Stimulated activated CD8-positive, alpha-beta memory T cell treated with anti-CD3 and anti-CD28 coated beads, Interleukin-4, amount 100 ng/mL, for 24 hours (primary cell): Measurements from ENCODE around the gene RNF17.
"Not testable (repeated sequence)": the region's sequence is repeated elsewhere in the genome, so short reads cannot be mapped to it uniquely, and the experiment has no call there.

Experiments used
- DNase-seq: peaks from one replicate; pipeline ENCODE4 v3.0.0-alpha.2; 2020; ENCODE audit warnings: low read depth

RNF17 gene

GRCh38 chr13:24745516-24745860, 18.5 kb upstream of the RNF17 start:
- DNase-seq: no peak

- no peak for DNase-seq
Observed at GRCh38 chr13:24745861-24746617, 17.9 kb upstream of the RNF17 start.

- no peak for DNase-seq
Observed at GRCh38 chr13:24746618-24747247, 17.2 kb upstream of the RNF17 start.

- DNase-seq: no peak
Observed at GRCh38 chr13:24747248-24748060, 16.5 kb upstream of the RNF17 start.

GRCh38 chr13:24748061-24748400, 15.9 kb upstream of the RNF17 start:
- DNase-seq: no peak

GRCh38 chr13:24759197-24759596, 4.8 kb upstream of the RNF17 start:
- no peak for DNase-seq

GRCh38 chr13:24764276-24764630, 284 bp downstream of the RNF17 start:
- no peak for DNase-seq

- DNase-seq: no peak
Observed at GRCh38 chr13:24777171-24777570, 13.2 kb downstream of the RNF17 start.

GRCh38 chr13:24784319-24784718, 20.4 kb downstream of the RNF17 start:
- DNase-seq: no peak

GRCh38 chr13:24788538-24788937, 24.6 kb downstream of the RNF17 start:
- no peak for DNase-seq

GRCh38 chr13:24802074-24802473, 38.1 kb downstream of the RNF17 start:
- DNase-seq: no peak

GRCh38 chr13:24821207-24821606, 57.2 kb downstream of the RNF17 start:
- DNase-seq: no peak

GRCh38 chr13:24822640-24823039, 58.7 kb downstream of the RNF17 start:
- DNase-seq: no peak

- DNase-seq: not testable (repeated sequence)
Observed at GRCh38 chr13:24823122-24823710, 59.2 kb downstream of the RNF17 start.

- DNase-seq: no peak
Observed at GRCh38 chr13:24827799-24828198, 63.8 kb downstream of the RNF17 start.

- DNase-seq: no peak
Observed at GRCh38 chr13:24834902-24835510, 71.0 kb downstream of the RNF17 start.

- not testable (repeated sequence) for DNase-seq
Observed at GRCh38 chr13:24837528-24837927, 73.6 kb downstream of the RNF17 start.

- no peak for DNase-seq
Observed at GRCh38 chr13:24842549-24843274, 78.7 kb downstream of the RNF17 start.

GRCh38 chr13:24851546-24851945, 87.6 kb downstream of the RNF17 start:
- no peak for DNase-seq

- no peak for DNase-seq
Observed at GRCh38 chr13:24854311-24854710, 90.3 kb downstream of the RNF17 start.

GRCh38 chr13:24858953-24859352, 95.0 kb downstream of the RNF17 start:
- DNase-seq: no peak

- DNase-seq: no peak
Observed at GRCh38 chr13:24860770-24861169, 96.8 kb downstream of the RNF17 start.
